Mesendoderm (in vitro differentiated cells): ENCODE results near the gene ABCA1.

ENCODE experiments used
- DNase-seq: peaks from one replicate; pipeline ENCODE4 v3.0.0; 2013
- H2AK5ac ChIP-seq: 2 replicates; pipeline ENCODE4 v1.6.1; 2013; ENCODE audit warnings: low read length, inconsistent platforms
- H2BK120ac ChIP-seq: 2 replicates; pipeline ENCODE4 v1.6.1; 2013; ENCODE audit warnings: low read depth, mild to moderate bottlenecking, low read length, moderate library complexity, mixed read lengths
- H2BK15ac ChIP-seq: replicated peaks from 2 replicates; pipeline ENCODE4 v1.6.1; 2013; ENCODE audit warnings: low read depth, mild to moderate bottlenecking, moderate library complexity
- H2BK5ac ChIP-seq: 2 replicates; pipeline ENCODE4 v1.6.1; 2013; ENCODE audit warnings: low read length, inconsistent platforms
- H3K18ac ChIP-seq: 2 replicates; pipeline ENCODE4 v1.6.1; 2013; ENCODE audit warnings: mild to moderate bottlenecking, low read length, mixed read lengths
- H3K23ac ChIP-seq: one replicate; pipeline ENCODE4 v1.6.1; 2013; ENCODE audit warnings: low read length
- H3K27ac ChIP-seq: 2 replicates; pipeline ENCODE4 v1.5.1; 2013; ENCODE audit warnings: low read depth, mild to moderate bottlenecking, inconsistent platforms, low read length, moderate library complexity
- H3K27me3 ChIP-seq: 2 replicates; pipeline ENCODE4 v1.6.1; 2013; ENCODE audit warnings: low read length, control low read depth, mild to moderate bottlenecking, inconsistent platforms; ENCODE audit not compliant: insufficient read depth, poor library complexity
- H3K36me3 ChIP-seq: 2 replicates; pipeline ENCODE4 v1.6.1; 2013; ENCODE audit warnings: low read length, inconsistent platforms; ENCODE audit not compliant: control insufficient read depth, insufficient read depth
- H3K4ac ChIP-seq: one replicate; pipeline ENCODE4 v1.6.1; 2013; ENCODE audit warnings: low read depth, mild to moderate bottlenecking, low read length, moderate library complexity
- H3K4me1 ChIP-seq: 2 replicates; pipeline ENCODE4 v1.6.1; 2013; ENCODE audit warnings: low read depth, low read length, inconsistent platforms; ENCODE audit not compliant: control insufficient read depth
- H3K4me2 ChIP-seq: 2 replicates; pipeline ENCODE4 v1.6.1; 2013; ENCODE audit warnings: low read length
- H3K4me3 ChIP-seq: 2 replicates; pipeline ENCODE4 v1.5.1; 2013; ENCODE audit warnings: mild to moderate bottlenecking, low read length
- H3K56ac ChIP-seq: one replicate; pipeline ENCODE4 v1.6.1; 2013; ENCODE audit warnings: low read length
- H3K79me1 ChIP-seq: 2 replicates; pipeline ENCODE4 v1.6.1; 2013; ENCODE audit warnings: low read length, inconsistent platforms
- H3K79me2 ChIP-seq: 2 replicates; pipeline ENCODE4 v1.6.1; 2013; ENCODE audit warnings: mild to moderate bottlenecking, low read length; ENCODE audit not compliant: control insufficient read depth, insufficient read depth
- H3K9ac ChIP-seq: 2 replicates; pipeline ENCODE4 v1.6.1; 2013; ENCODE audit warnings: low read length, inconsistent platforms
- H4K5ac ChIP-seq: one replicate; pipeline ENCODE4 v1.6.1; 2013; ENCODE audit warnings: low read length
- H4K8ac ChIP-seq: one replicate; pipeline ENCODE4 v1.6.1; 2013; ENCODE audit warnings: low read depth, mild to moderate bottlenecking, control low read depth, low read length, moderate library complexity
- WGBS: extraction: QIAGEN DNeasy Blood & Tissue Kit; methylation state at CpG from one replicate; pipeline ENCODE4 v1.1.7; 2013; ENCODE audit warnings: low lambda C conversion rate, missing lambda C conversion rate; ENCODE audit not compliant: insufficient coverage; ENCODE audit errors: extremely low coverage; 5-methylcytosine and 5-hydroxymethylcytosine counted together

The ABCA1 gene

GRCh38 chr9:104802906-104803305 is 125.0 kb downstream of the ABCA1 start:
- Histone ChIP-seq H3K18ac (no peak overlapping the region), H2BK15ac (no peak overlapping the region), H3K4me3 (no peak overlapping the region), H3K9ac (no peak overlapping the region), H2BK120ac (no peak overlapping the region), H4K5ac (no peak overlapping the region), H3K79me1 (no peaks in the 10 kb centered on the region), H4K8ac (no peak overlapping the region), H3K36me3 (no peaks in the 10 kb centered on the region), H3K79me2 (no peaks in the 10 kb centered on the region), H3K27ac (no peak overlapping the region), H3K4ac (no peak overlapping the region), H3K4me2 (no peak overlapping the region), H3K56ac (no peak overlapping the region), H2AK5ac (no peak overlapping the region), H3K23ac (no peak overlapping the region), H3K4me1 (no peaks in the 10 kb centered on the region), H2BK5ac (no peak overlapping the region), H3K27me3 (no peaks in the 10 kb centered on the region)
- no peak for DNase-seq
- no CpG with 5 or more reads among the region's 2 CpGs for WGBS

- Histone ChIP-seq H3K4me3 (no peak overlapping the region), H2BK120ac (no peak overlapping the region), H4K8ac (no peak overlapping the region), H3K79me2 (no peaks in the 10 kb centered on the region), H2BK5ac (no peak overlapping the region), H3K79me1 (no peaks in the 10 kb centered on the region), H3K27ac (no peak overlapping the region), H3K18ac (no peak overlapping the region), H3K36me3 (no peaks in the 10 kb centered on the region), H3K4me1 (no peaks in the 10 kb centered on the region), H4K5ac (no peak overlapping the region), H2BK15ac (no peak overlapping the region), H2AK5ac (no peak overlapping the region), H3K56ac (no peak overlapping the region), H3K23ac (no peak overlapping the region), H3K9ac (no peak overlapping the region), H3K27me3 (no peaks in the 10 kb centered on the region), H3K4me2 (no peak overlapping the region), H3K4ac (no peak overlapping the region)
- no CpG with 5 or more reads among the region's 5 CpGs for WGBS
- DNase-seq: no peak
These were observed 125.8 kb downstream of the ABCA1 start for GRCh38 chr9:104802110-104802509.

GRCh38 chr9:104800068-104800785 is 127.7 kb downstream of the ABCA1 start:
- H2BK120ac ChIP-seq: no peak overlapping the region
- H2BK15ac ChIP-seq: no peak overlapping the region
- H3K9ac ChIP-seq: no peak overlapping the region
- no peak overlapping the region for H3K27ac ChIP-seq
- H3K23ac ChIP-seq: no peak overlapping the region
- no peaks in the 10 kb centered on the region for H3K27me3 ChIP-seq
- H3K18ac ChIP-seq: no peak overlapping the region
- H3K4ac ChIP-seq: no peak overlapping the region
- H3K36me3 ChIP-seq: no peaks in the 10 kb centered on the region
- H2AK5ac ChIP-seq: no peak overlapping the region
- H3K79me1 ChIP-seq: no peaks in the 10 kb centered on the region
- H4K8ac ChIP-seq: no peak overlapping the region
- no peak overlapping the region for H2BK5ac ChIP-seq
- no peak overlapping the region for H4K5ac ChIP-seq
- no CpG with 5 or more reads among the region's 7 CpGs for whole genome bisulfite sequencing
- no peaks in the 10 kb centered on the region for H3K79me2 ChIP-seq
- no peak overlapping the region for H3K56ac ChIP-seq
- no peak overlapping the region for H3K4me3 ChIP-seq
- no peaks in the 10 kb centered on the region for H3K4me1 ChIP-seq
- no peak for DNase-seq
- no peak overlapping the region for H3K4me2 ChIP-seq

- no peaks in the 10 kb centered on the region for H3K4me1 ChIP-seq
- no peak overlapping the region for H2BK15ac ChIP-seq
- H2BK5ac ChIP-seq: no peak overlapping the region
- H3K4me3 ChIP-seq: no peak overlapping the region
- no peaks in the 10 kb centered on the region for H3K79me2 ChIP-seq
- H3K23ac ChIP-seq: no peak overlapping the region
- no peaks in the 10 kb centered on the region for H3K27me3 ChIP-seq
- no peak overlapping the region for H3K27ac ChIP-seq
- no peak overlapping the region for H4K5ac ChIP-seq
- H3K79me1 ChIP-seq: no peaks in the 10 kb centered on the region
- no peak overlapping the region for H4K8ac ChIP-seq
- H2BK120ac ChIP-seq: no peak overlapping the region
- no CpG with 5 or more reads among the region's 5 CpGs for WGBS
- H3K56ac ChIP-seq: no peak overlapping the region
- DNase-seq: no peak
- no peak overlapping the region for H3K18ac ChIP-seq
- H3K9ac ChIP-seq: no peak overlapping the region
- H3K36me3 ChIP-seq: no peaks in the 10 kb centered on the region
- no peak overlapping the region for H2AK5ac ChIP-seq
- H3K4me2 ChIP-seq: no peak overlapping the region
- H3K4ac ChIP-seq: no peak overlapping the region
These were observed 129.6 kb downstream of the ABCA1 start for GRCh38 chr9:104798209-104798995.

GRCh38 chr9:104795857-104796256 is 132.1 kb downstream of the ABCA1 start:
- Histone ChIP-seq H3K4ac (no peak overlapping the region), H3K18ac (no peak overlapping the region), H3K36me3 (no peaks in the 10 kb centered on the region), H2AK5ac (no peak overlapping the region), H4K8ac (no peak overlapping the region), H3K27ac (no peak overlapping the region), H3K9ac (no peak overlapping the region), H3K23ac (no peak overlapping the region), H3K79me1 (no peaks in the 10 kb centered on the region), H2BK5ac (no peak overlapping the region), H3K56ac (no peak overlapping the region), H4K5ac (no peak overlapping the region), H2BK15ac (no peak overlapping the region), H3K4me2 (no peak overlapping the region), H3K4me3 (no peak overlapping the region), H3K4me1 (no peaks in the 10 kb centered on the region), H3K79me2 (no peaks in the 10 kb centered on the region), H2BK120ac (no peak overlapping the region), H3K27me3 (no peaks in the 10 kb centered on the region)
- WGBS: no CpG with 5 or more reads among the region's 3 CpGs
- DNase-seq: peak; percentile 16
